Thyroid gland (tissue), 4 donors: ENCODE measurements around the gene PFAS. TPM values are rescaled to one million over a fixed set of nuclear protein-coding genes. Genes with fewer than 3 reads are reported as not detected.

ENCODE experiments used
- DNase-seq, 2 donors: peaks; one replicate each; pipeline ENCODE4 v3.0.0-alpha.2; 2019
- H3K27ac ChIP-seq, 3 donors: fragments of 200-600 bp; sonication (generic); 1 replicate in 2 of 3; 2 replicates in 1 of 3; pipeline ENCODE4 v1.5.1; 2016 to 2019; ENCODE audit warnings: mild to moderate bottlenecking in 1 of 3, moderate library complexity in 1 of 3
- H3K27me3 ChIP-seq: fragments of 200-600 bp; sonication (generic); one replicate; pipeline ENCODE4 v1.5.1; 2019
- H3K36me3 ChIP-seq, 2 donors: fragments of 200-600 bp; sonication (generic); one replicate each; pipeline ENCODE4 v1.5.1; 2016 to 2019
- H3K4me1 ChIP-seq, 2 donors: fragments of 200-600 bp; sonication (generic); one replicate each; pipeline ENCODE4 v1.5.1; 2017 to 2019
- H3K4me3 ChIP-seq, 3 donors: fragments of 200-600 bp; sonication (generic); replicated peaks in 1 of 3; 1 replicate in 2 of 3; 2 replicates in 1 of 3; pipeline ENCODE4 v1.5.1; 2016; ENCODE audit warnings: mild to moderate bottlenecking in 1 of 3
- H3K9me3 ChIP-seq: fragments of 200-600 bp; sonication (generic); one replicate; pipeline ENCODE4 v1.5.1; 2017
- POLR2A ChIP-seq, 2 donors: fragments of 450-650 bp; IDR thresholded peaks; one replicate each; pipeline ENCODE4 v1.6.1; 2017; ENCODE audit warnings: antibody characterized with exemption in 2 of 2, mild to moderate bottlenecking in 2 of 2, moderate library complexity in 1 of 2
- WGBS, 2 donors: methylation state at CpG; one replicate each; pipeline ENCODE4 v1.1.5; 2017; 5-methylcytosine and 5-hydroxymethylcytosine counted together
- intact Hi-C: fragments of 100-400 bp; cut with DNase I; formaldehyde crosslinking; loops from one replicate; pipeline ENCODE4 v1.15.1; 2023
- total RNA-seq, 4 donors: library from RNA; depleted of rRNA; stranded (reverse); fragments of >200 nt; gene quantifications; one replicate each; pipeline ENCODE4 v1.2.3, GENCODE V29; 2016
- TF ChIP-seq, protein P1 (sequence below), 6 experiments: fragments of 200-600 bp in 3 of 6; fragments of 450-650 bp in 3 of 6; sonication (generic) in 3 of 6; IDR thresholded peaks; one replicate each; pipeline ENCODE4 v1.5.1; 2016 to 2019; ENCODE audit warnings: antibody characterized with exemption in 6 of 6, mild to moderate bottlenecking in 2 of 6, inconsistent platforms in 1 of 6, moderate library complexity in 1 of 6

PFAS gene
- total RNA-seq, 4 donors from 2014 or later, result 14.8 to 39.5 (median 18.3) TPM

GRCh38 chr17:8300627-8301242, 51.6 kb downstream of the PFAS start:
- peak; percentile 52 to 60 for DNase-seq
- Histone ChIP-seq H3K27me3 (no peaks in the 10 kb centered on the region), H3K36me3 (no peaks in the 10 kb centered on the region), H3K27ac (no peak overlapping the region), H3K4me3 (no peak overlapping the region), H3K9me3 (no peaks in the 10 kb centered on the region), H3K4me1 (peaks cover 0 to 3% of the 10 kb centered on the region in 2 donors)
- 12 to 16% methylated on average over 8 of the region's 8 CpGs for WGBS, 2 donors
- no peak for TF ChIP-seq POLR2A (IDR thresholded peaks at IDR 0.05)
- TF ChIP-seq, protein P1, sequence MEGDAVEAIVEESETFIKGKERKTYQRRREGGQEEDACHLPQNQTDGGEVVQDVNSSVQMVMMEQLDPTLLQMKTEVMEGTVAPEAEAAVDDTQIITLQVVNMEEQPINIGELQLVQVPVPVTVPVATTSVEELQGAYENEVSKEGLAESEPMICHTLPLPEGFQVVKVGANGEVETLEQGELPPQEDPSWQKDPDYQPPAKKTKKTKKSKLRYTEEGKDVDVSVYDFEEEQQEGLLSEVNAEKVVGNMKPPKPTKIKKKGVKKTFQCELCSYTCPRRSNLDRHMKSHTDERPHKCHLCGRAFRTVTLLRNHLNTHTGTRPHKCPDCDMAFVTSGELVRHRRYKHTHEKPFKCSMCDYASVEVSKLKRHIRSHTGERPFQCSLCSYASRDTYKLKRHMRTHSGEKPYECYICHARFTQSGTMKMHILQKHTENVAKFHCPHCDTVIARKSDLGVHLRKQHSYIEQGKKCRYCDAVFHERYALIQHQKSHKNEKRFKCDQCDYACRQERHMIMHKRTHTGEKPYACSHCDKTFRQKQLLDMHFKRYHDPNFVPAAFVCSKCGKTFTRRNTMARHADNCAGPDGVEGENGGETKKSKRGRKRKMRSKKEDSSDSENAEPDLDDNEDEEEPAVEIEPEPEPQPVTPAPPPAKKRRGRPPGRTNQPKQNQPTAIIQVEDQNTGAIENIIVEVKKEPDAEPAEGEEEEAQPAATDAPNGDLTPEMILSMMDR (IDR thresholded peaks at IDR 0.05), result peak; percentile 48 to 89 (median 78)
- intact Hi-C loops, result loop anchor here (5.0 to 10.0 kb wide), 2 partner anchors 48 to 226 kb away; no protein-coding TSS in a partner anchor

DNA sequence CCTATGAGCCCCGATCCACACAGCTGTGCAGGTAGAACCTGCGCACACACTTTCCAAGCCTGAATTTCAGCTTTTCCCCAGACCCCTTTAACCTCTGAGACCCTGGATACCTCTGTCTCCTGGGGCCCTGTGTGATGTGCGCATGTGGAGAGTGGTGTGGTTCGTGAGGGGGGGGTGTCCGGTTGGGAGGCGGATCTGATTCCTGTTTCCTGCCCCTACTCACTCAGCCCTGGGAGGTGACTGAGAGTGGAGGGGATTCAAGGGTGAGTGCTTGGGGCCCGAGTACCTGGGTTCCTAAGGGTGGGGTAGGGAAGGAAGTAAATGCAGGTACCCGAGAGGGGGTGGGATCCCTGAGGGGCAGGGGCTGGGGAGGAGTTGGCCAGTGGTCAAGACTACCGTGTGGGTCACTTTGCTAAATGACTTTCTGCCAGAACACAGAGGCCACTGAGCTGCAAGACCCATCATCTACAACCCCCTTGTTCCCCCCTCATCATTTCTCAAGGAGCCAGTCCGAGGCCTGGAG, 61.6 kb downstream of the PFAS start:
- H3K27ac ChIP-seq, result peak overlapping the region in 2 of 3 donors; percentile 24 to 36

DNA sequence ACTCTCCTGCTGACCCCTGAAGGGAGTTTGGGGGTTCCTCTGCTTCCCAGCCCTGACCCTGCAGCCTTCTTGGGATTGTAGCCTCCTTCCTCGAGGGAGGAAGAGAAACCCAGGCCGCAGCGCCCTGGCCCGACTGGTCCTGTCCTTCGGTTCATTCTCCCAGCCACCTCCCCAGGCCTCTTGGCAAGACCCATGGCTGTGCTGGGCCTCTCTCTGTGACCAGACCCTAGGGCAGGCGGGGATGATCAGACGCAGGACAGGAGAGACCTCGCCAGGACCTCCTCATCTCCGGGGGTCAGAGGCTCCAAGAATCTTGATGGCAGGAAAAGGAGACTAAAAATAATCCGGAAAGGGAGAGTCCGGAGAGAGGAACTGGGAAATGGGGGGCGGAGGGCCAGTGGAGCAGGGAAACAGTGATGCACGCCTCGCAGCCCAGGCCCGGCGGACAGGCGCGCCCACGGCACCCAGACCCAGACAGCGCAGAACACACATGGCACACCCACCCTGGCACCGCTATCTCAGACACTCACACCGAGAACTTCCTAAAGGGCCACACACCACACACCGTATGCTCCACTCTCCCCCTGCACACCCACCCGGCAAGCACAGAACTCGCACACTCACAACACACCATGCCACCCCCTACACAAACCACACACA, 62.2 kb downstream of the PFAS start:
- intact Hi-C loops, result no loop called here
- peak overlapping the region in 1 of 3 donors; percentile 36 for H3K27ac ChIP-seq
- DNase-seq, result no peak
- peaks cover 0 to 12% of the 10 kb centered on the region in 2 donors for H3K4me1 ChIP-seq
- H3K4me3 ChIP-seq, result no peak overlapping the region
- TF ChIP-seq, protein P1 (IDR thresholded peaks at IDR 0.05), result no peak
- no peak for TF ChIP-seq POLR2A (IDR thresholded peaks at IDR 0.05)
- 71 to 74% methylated on average over 19 to 25 of the region's 25 CpGs for whole genome bisulfite sequencing, 2 donors
- H3K9me3 ChIP-seq, result no peaks in the 10 kb centered on the region
- H3K27me3 ChIP-seq, result no peaks in the 10 kb centered on the region
- no peaks in the 10 kb centered on the region for H3K36me3 ChIP-seq

More for the DNA sequence above, 61.6 kb downstream of the PFAS start:
- DNase-seq, result no peak
- TF ChIP-seq, protein P1 (IDR thresholded peaks at IDR 0.05), result no peak
- TF ChIP-seq POLR2A (IDR thresholded peaks at IDR 0.05), result no peak
- peaks cover 0 to 9% of the 10 kb centered on the region in 2 donors for H3K4me1 ChIP-seq
- H3K4me3 ChIP-seq, result no peak overlapping the region
- H3K27me3 ChIP-seq, result no peaks in the 10 kb centered on the region
- no peaks in the 10 kb centered on the region for H3K36me3 ChIP-seq
- 58 to 65% methylated on average over 9 to 10 of the region's 10 CpGs for WGBS, 2 donors
- H3K9me3 ChIP-seq, result no peaks in the 10 kb centered on the region
- intact Hi-C loops, result no loop called here

DNA sequence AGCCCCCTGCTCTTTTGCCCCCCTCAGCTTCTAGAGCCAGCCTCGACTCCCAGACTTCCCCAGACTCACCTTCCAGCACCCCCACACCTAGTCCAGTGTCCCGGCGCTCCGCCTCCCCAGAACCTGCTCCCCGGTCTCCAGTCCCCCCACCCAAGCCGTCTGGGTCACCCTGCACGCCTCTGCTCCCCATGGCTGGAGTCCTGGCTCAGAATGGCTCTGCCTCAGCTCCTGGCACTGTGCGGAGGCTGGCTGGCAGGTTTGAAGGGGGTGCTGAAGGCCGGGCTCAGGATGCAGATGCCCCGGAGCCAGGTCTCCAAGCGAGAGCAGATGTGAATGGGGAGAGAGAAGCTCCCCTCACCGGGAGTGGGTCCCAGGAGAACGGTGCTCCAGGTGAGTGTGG, 63.2 kb downstream of the PFAS start:
- 70 to 71% methylated on average over 12 to 13 of the region's 13 CpGs for WGBS, 2 donors
- TF ChIP-seq, protein P1 (IDR thresholded peaks at IDR 0.05), result no peak
- TF ChIP-seq POLR2A (IDR thresholded peaks at IDR 0.05), result no peak
- H3K4me1 ChIP-seq, result peaks cover 0 to 12% of the 10 kb centered on the region in 2 donors
- H3K9me3 ChIP-seq, result no peaks in the 10 kb centered on the region
- no peaks in the 10 kb centered on the region for H3K27me3 ChIP-seq
- intact Hi-C loops, result no loop called here
- DNase-seq, result no peak
- no peak overlapping the region for H3K27ac ChIP-seq
- H3K4me3 ChIP-seq, result no peak overlapping the region
- H3K36me3 ChIP-seq, result no peaks in the 10 kb centered on the region
